K562 (cell line): ENCODE measurements around the gene ZNF711. TPM values are rescaled to one million over a fixed set of nuclear protein-coding genes. Genes with fewer than 3 reads are reported as not detected.
A peak's percentile ranks its signal among the peaks of the same experiment; 100 is the strongest.

Experiments
- CREM ChIP-seq: IDR thresholded peaks from 2 replicates; pipeline ENCODE4 v1.6.1; 2014; ENCODE audit warnings: antibody characterized with exemption, low read depth
- CSDE1 ChIP-seq, 2 experiments: fragments of 450-650 bp; IDR thresholded peaks; 2 replicates each; pipeline ENCODE4 v1.6.1; 2016; ENCODE audit warnings: mild to moderate bottlenecking in 1 of 2
- DACH1 ChIP-seq: fragments of 450-650 bp; IDR thresholded peaks from 2 replicates; pipeline ENCODE4 v1.6.1; 2018; ENCODE audit not compliant: partially characterized antibody
- FOXJ3 ChIP-seq: sonication (generic); formaldehyde crosslinking; IDR thresholded peaks from 2 replicates; pipeline ENCODE4 v1.4.0; 2020; ENCODE audit warnings: mild to moderate bottlenecking, missing genetic modification reagents
- MYNN ChIP-seq, 2 experiments: sonication (generic); formaldehyde crosslinking in 1 of 2; IDR thresholded peaks; 2 replicates each; pipeline versions ENCODE4 v1.5.0 to v1.6.1; 2016 to 2020; ENCODE audit warnings: antibody characterized with exemption in 1 of 2, missing genetic modification reagents in 1 of 2
- NELFE ChIP-seq: IDR thresholded peaks from 2 replicates; pipeline ENCODE4 v1.6.1; 2011; ENCODE audit warnings: mild to moderate bottlenecking; ENCODE audit not compliant: insufficient read depth, insufficient read length
- NRF1 ChIP-seq, 2 experiments: fragments of 450-650 bp; IDR thresholded peaks in 1 of 2; conservative IDR thresholded peaks in 1 of 2; 2 replicates each; pipeline ENCODE4 v1.6.1; 2014; ENCODE audit warnings: mild to moderate bottlenecking in 2 of 2
- PCBP1 ChIP-seq: fragments of 200-400 bp; formaldehyde crosslinking; IDR thresholded peaks from 2 replicates; pipeline ENCODE4 v1.6.1; 2018; ENCODE audit warnings: mild to moderate bottlenecking, low read depth, low read length; ENCODE audit not compliant: poor library complexity, severe bottlenecking
- RBFOX2 ChIP-seq: fragments of 200-400 bp; formaldehyde crosslinking; IDR thresholded peaks from 2 replicates; pipeline ENCODE4 v1.6.1; 2017; ENCODE audit warnings: low read depth, mild to moderate bottlenecking, low read length, moderate library complexity
- SMARCB1 ChIP-seq: IDR thresholded peaks from 2 replicates; pipeline ENCODE4 v1.6.1; 2011; ENCODE audit warnings: improper control_type of control experiment, low read depth; ENCODE audit not compliant: insufficient read length
- SREBF1 ChIP-seq: fragments of 150-350 bp; IDR thresholded peaks from 2 replicates; pipeline ENCODE4 v1.6.1; 2014; ENCODE audit warnings: antibody characterized with exemption, low read depth, low read length, borderline replicate concordance
- ZNF239 ChIP-seq: fragments of 250-450 bp; sonication (Bioruptor Pico); IDR thresholded peaks from 2 replicates; pipeline ENCODE4 v1.4.0; 2020; ENCODE audit warnings: mild to moderate bottlenecking
- ZNF354B ChIP-seq: fragments of 250-450 bp; sonication (Bioruptor Pico); IDR thresholded peaks from 2 replicates; pipeline ENCODE4 v1.4.0; 2020
- ZNF644 ChIP-seq: fragments of 200-800 bp; sonication (Bioruptor generic); IDR thresholded peaks from 2 replicates; pipeline ENCODE4 v1.6.1; 2016; ENCODE audit warnings: low read depth, missing genetic modification characterization, missing compliant biosample characterization
- ZNF668 ChIP-seq: fragments of 250-450 bp; sonication (Bioruptor Pico); IDR thresholded peaks from 2 replicates; pipeline ENCODE4 v1.8.0; 2022; ENCODE audit warnings: mild to moderate bottlenecking, inconsistent platforms
- ZNF766 ChIP-seq: fragments of 200-800 bp; sonication (Bioruptor generic); conservative IDR thresholded peaks from 2 replicates; pipeline ENCODE4 v1.6.1; 2016; ENCODE audit warnings: missing genetic modification characterization, missing compliant biosample characterization
- polyA plus RNA-seq, 8 experiments: library from polyadenylated mRNA; depleted of rRNA in 4 of 8; stranded (reverse) in 5 of 8; unstranded in 3 of 8; fragments of >200 nt; fragmentation: Nextera tagmentation in 2 of 8; fragmentation: Illumina TruSeq in 1 of 8; extraction: Ambion mirVana in 2 of 8; extraction: Trizol in 1 of 8; gene quantifications; 2 replicates each; pipeline versions ENCODE4 v1.2.1 to v1.2.3, GENCODE V29; 2011 to 2014; ENCODE audit warnings: inconsistent platforms in 1 of 8, missing spikeins in 1 of 8
- total RNA-seq, 7 experiments: library from RNA; depleted of rRNA in 6 of 7; stranded (reverse); fragments of >200 nt in 6 of 7; fragmentation: Illumina TruSeq in 2 of 7; extraction: Trizol in 2 of 7; gene quantifications; 2 replicates each; pipeline versions ENCODE4 v1.2.1 to v1.2.3, GENCODE V29; 2011 to 2021; ENCODE audit warnings: low replicate concordance in 1 of 7
- TF ChIP-seq, protein P1 (sequence below), 3 experiments: fragments of 200-800 bp in 1 of 3; fragments of 250-450 bp in 1 of 3; fragments of 450-650 bp in 1 of 3; sonication (Bioruptor Pico) in 1 of 3; sonication (Bioruptor generic) in 1 of 3; formaldehyde crosslinking in 1 of 3; IDR thresholded peaks; 2 replicates each; pipeline versions ENCODE4 v1.6.1 to v1.8.0; 2016 to 2022; ENCODE audit warnings: mild to moderate bottlenecking in 2 of 3, missing genetic modification characterization in 2 of 3, missing compliant biosample characterization in 1 of 3, moderate library complexity in 1 of 3
- TF ChIP-seq, protein P2 (sequence below), 2 experiments: IDR thresholded peaks; 2 replicates each; pipeline ENCODE4 v1.6.1; 2011; ENCODE audit warnings: borderline replicate concordance in 1 of 2, control low read depth in 1 of 2, low read depth in 1 of 2, low read length in 1 of 2, mild to moderate bottlenecking in 1 of 2, mixed read lengths in 1 of 2, moderate library complexity in 1 of 2; ENCODE audit not compliant: insufficient read depth in 1 of 2, insufficient read length in 1 of 2, poor library complexity in 1 of 2, severe bottlenecking in 1 of 2; ENCODE audit errors: extremely low read depth in 1 of 2

Gene ZNF711
- total and polyA plus RNA-seq, 9 of the 15 experiments (the other 6 are each of a cell fraction or from before 2014, with no cell fraction given): 1.9 to 6.7 (median 5.2) TPM

DNA sequence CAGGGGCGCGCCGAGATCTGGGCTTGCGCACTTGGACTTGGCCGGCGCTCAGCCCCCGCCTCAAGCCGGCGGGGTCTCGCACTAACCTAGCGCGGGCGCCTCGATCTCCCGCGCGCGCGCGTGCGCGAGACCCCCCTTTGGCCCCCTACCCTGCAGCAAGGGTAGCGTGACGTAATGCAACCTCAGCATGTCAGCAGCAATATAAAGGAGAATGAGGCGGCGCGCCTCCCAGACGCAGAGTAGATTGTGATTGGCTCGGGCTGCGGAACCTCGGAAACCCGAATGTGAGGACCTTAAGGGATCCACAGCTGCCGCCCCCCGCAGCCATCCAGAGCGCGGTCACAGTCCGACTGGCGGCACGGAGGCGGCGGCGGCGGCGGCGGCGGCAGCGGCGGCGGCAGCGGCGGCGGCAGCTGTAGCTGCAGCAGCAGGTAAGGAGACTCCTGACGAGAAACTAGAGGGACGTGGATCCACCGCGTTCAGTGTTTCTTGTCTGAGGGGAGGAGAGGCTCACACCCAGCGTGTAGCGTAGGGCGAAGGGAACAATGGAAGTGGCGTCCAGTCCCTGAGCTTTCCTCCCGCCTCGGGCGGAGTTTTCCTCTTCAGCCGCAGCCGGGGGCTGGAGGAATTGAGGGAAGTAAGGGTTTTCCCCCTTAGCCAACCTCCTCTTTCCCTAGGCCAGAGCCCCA is at the start of gene ZNF711, which contains the start of gene SATL1 (continued):
- TF ChIP-seq FOXJ3 (CRISPR knock-in tag) (no peak), MYNN (IDR thresholded peaks at IDR 0.05) (no peak), MYNN (CRISPR knock-in tag; IDR thresholded peaks at IDR 0.05) (no peak), ZNF668 (CRISPR knock-in tag) (no peak), SREBF1 (no peak), NRF1 (conservative IDR thresholded peaks at IDR 0.05 in 1 of 2, IDR thresholded peaks at IDR 0.05 in 1 of 2) (peak; percentile 85 to 86), SMARCB1 (no peak), RBFOX2 (peak; percentile 80), ZNF766 (CRISPR knock-in tag) (no peak), ZNF644 (tag) (no peak), PCBP1 (no peak), CREM (peak; percentile 55), DACH1 (no peak), CSDE1 (IDR thresholded peaks at IDR 0.05) (no peak), ZNF354B (CRISPR knock-in tag) (no peak), ZNF239 (CRISPR knock-in tag) (no peak), NELFE (no peak)
- TF ChIP-seq, protein P1, sequence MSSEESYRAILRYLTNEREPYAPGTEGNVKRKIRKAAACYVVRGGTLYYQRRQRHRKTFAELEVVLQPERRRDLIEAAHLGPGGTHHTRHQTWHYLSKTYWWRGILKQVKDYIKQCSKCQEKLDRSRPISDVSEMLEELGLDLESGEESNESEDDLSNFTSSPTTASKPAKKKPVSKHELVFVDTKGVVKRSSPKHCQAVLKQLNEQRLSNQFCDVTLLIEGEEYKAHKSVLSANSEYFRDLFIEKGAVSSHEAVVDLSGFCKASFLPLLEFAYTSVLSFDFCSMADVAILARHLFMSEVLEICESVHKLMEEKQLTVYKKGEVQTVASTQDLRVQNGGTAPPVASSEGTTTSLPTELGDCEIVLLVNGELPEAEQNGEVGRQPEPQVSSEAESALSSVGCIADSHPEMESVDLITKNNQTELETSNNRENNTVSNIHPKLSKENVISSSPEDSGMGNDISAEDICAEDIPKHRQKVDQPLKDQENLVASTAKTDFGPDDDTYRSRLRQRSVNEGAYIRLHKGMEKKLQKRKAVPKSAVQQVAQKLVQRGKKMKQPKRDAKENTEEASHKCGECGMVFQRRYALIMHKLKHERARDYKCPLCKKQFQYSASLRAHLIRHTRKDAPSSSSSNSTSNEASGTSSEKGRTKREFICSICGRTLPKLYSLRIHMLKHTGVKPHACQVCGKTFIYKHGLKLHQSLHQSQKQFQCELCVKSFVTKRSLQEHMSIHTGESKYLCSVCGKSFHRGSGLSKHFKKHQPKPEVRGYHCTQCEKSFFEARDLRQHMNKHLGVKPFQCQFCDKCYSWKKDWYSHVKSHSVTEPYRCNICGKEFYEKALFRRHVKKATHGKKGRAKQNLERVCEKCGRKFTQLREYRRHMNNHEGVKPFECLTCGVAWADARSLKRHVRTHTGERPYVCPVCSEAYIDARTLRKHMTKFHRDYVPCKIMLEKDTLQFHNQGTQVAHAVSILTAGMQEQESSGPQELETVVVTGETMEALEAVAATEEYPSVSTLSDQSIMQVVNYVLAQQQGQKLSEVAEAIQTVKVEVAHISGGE (CRISPR knock-in tag; IDR thresholded peaks at IDR 0.05): no peak
- TF ChIP-seq, protein P2, sequence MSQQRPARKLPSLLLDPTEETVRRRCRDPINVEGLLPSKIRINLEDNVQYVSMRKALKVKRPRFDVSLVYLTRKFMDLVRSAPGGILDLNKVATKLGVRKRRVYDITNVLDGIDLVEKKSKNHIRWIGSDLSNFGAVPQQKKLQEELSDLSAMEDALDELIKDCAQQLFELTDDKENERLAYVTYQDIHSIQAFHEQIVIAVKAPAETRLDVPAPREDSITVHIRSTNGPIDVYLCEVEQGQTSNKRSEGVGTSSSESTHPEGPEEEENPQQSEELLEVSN (IDR thresholded peaks at IDR 0.05; ENCODE audit: borderline replicate concordance in 1 of 2, extremely low read depth in 1 of 2, insufficient read depth in 1 of 2, insufficient read length in 1 of 2, low read depth in 1 of 2, low read length in 1 of 2, poor library complexity in 1 of 2, severe bottlenecking in 1 of 2): no peak
